ENCODE measurements around the gene UGCG.

Gene UGCG

GRCh38 chr9:111920531-111920930 is 23.9 kb downstream of the UGCG start:
- no peak for ATAC-seq
- TF ChIP-seq ARNTL (CRISPR knock-in tag; IDR thresholded peaks at IDR 0.05; ENCODE audit: borderline replicate concordance, low read depth): no peak
- no peak for TF ChIP-seq RARB (CRISPR knock-in tag; IDR thresholded peaks at IDR 0.05)
- TF ChIP-seq, protein P1, sequence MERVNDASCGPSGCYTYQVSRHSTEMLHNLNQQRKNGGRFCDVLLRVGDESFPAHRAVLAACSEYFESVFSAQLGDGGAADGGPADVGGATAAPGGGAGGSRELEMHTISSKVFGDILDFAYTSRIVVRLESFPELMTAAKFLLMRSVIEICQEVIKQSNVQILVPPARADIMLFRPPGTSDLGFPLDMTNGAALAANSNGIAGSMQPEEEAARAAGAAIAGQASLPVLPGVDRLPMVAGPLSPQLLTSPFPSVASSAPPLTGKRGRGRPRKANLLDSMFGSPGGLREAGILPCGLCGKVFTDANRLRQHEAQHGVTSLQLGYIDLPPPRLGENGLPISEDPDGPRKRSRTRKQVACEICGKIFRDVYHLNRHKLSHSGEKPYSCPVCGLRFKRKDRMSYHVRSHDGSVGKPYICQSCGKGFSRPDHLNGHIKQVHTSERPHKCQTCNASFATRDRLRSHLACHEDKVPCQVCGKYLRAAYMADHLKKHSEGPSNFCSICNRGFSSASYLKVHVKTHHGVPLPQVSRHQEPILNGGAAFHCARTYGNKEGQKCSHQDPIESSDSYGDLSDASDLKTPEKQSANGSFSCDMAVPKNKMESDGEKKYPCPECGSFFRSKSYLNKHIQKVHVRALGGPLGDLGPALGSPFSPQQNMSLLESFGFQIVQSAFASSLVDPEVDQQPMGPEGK (CRISPR knock-in tag; IDR thresholded peaks at IDR 0.05; ENCODE audit: borderline replicate concordance): no peak
- no peak for TF ChIP-seq CSDC2 (CRISPR knock-in tag; IDR thresholded peaks at IDR 0.05)
- no peak for TF ChIP-seq BACH2 (CRISPR knock-in tag; IDR thresholded peaks at IDR 0.05; ENCODE audit: borderline replicate concordance)
- TF ChIP-seq ZNF8 (CRISPR knock-in tag; IDR thresholded peaks at IDR 0.05): no peak
- no peak for TF ChIP-seq ZC3H10 (CRISPR knock-in tag; IDR thresholded peaks at IDR 0.05)
- TF ChIP-seq ZNF565 (CRISPR knock-in tag; conservative IDR thresholded peaks at IDR 0.05; ENCODE audit: low read depth): no peak
- TF ChIP-seq CREB5 (CRISPR knock-in tag; IDR thresholded peaks at IDR 0.05; ENCODE audit: low read depth): no peak
- no peak for TF ChIP-seq OSR1 (CRISPR knock-in tag; IDR thresholded peaks at IDR 0.05)
- no peak for TF ChIP-seq SNAI2 (CRISPR knock-in tag; IDR thresholded peaks at IDR 0.05)
- TF ChIP-seq GLIS3 (CRISPR knock-in tag; IDR thresholded peaks at IDR 0.05): no peak
- no peak for TF ChIP-seq TCF4 (CRISPR knock-in tag; IDR thresholded peaks at IDR 0.05; ENCODE audit: borderline replicate concordance)
- TF ChIP-seq ISL1 (CRISPR knock-in tag; IDR thresholded peaks at IDR 0.05): no peak
- no peak for TF ChIP-seq ZNF70 (CRISPR knock-in tag; IDR thresholded peaks at IDR 0.05)
- no peak for TF ChIP-seq ZFP3 (CRISPR knock-in tag; IDR thresholded peaks at IDR 0.05)
- no peak for TF ChIP-seq ESRRG (CRISPR knock-in tag; IDR thresholded peaks at IDR 0.05)
- no peak for TF ChIP-seq ZFP30 (CRISPR knock-in tag; IDR thresholded peaks at IDR 0.05)

- ATAC-seq: no peak
- no peak for TF ChIP-seq ZC3H10 (CRISPR knock-in tag; IDR thresholded peaks at IDR 0.05)
- TF ChIP-seq OSR1 (CRISPR knock-in tag; IDR thresholded peaks at IDR 0.05): no peak
- no peak for TF ChIP-seq ISL1 (CRISPR knock-in tag; IDR thresholded peaks at IDR 0.05)
- no peak for TF ChIP-seq GLIS3 (CRISPR knock-in tag; IDR thresholded peaks at IDR 0.05)
- no peak for TF ChIP-seq ESRRG (CRISPR knock-in tag; IDR thresholded peaks at IDR 0.05)
- TF ChIP-seq ZNF8 (CRISPR knock-in tag; IDR thresholded peaks at IDR 0.05): no peak
- TF ChIP-seq ZNF70 (CRISPR knock-in tag; IDR thresholded peaks at IDR 0.05): no peak
- no peak for TF ChIP-seq CSDC2 (CRISPR knock-in tag; IDR thresholded peaks at IDR 0.05)
- TF ChIP-seq TCF4 (CRISPR knock-in tag; IDR thresholded peaks at IDR 0.05; ENCODE audit: borderline replicate concordance): no peak
- TF ChIP-seq ZFP3 (CRISPR knock-in tag; IDR thresholded peaks at IDR 0.05): no peak
- TF ChIP-seq, protein P1 (CRISPR knock-in tag; IDR thresholded peaks at IDR 0.05; ENCODE audit: borderline replicate concordance): no peak
- TF ChIP-seq SNAI2 (CRISPR knock-in tag; IDR thresholded peaks at IDR 0.05): no peak
These were observed 25.9 kb downstream of the UGCG start for GRCh38 chr9:111922324-111923013.

GRCh38 chr9:111924281-111924680 is 27.7 kb downstream of the UGCG start:
- TF ChIP-seq ZFP30 (CRISPR knock-in tag; IDR thresholded peaks at IDR 0.05) (no peak), ISL1 (CRISPR knock-in tag; IDR thresholded peaks at IDR 0.05) (no peak), PPARA (CRISPR knock-in tag; IDR thresholded peaks at IDR 0.05; ENCODE audit: borderline replicate concordance) (no peak), GLIS3 (CRISPR knock-in tag; IDR thresholded peaks at IDR 0.05) (no peak), ZNF565 (CRISPR knock-in tag; conservative IDR thresholded peaks at IDR 0.05; ENCODE audit: low read depth) (no peak), ZNF8 (CRISPR knock-in tag; IDR thresholded peaks at IDR 0.05) (no peak), ZFP3 (CRISPR knock-in tag; IDR thresholded peaks at IDR 0.05) (no peak), TCF4 (CRISPR knock-in tag; IDR thresholded peaks at IDR 0.05; ENCODE audit: borderline replicate concordance) (no peak), ZC3H10 (CRISPR knock-in tag; IDR thresholded peaks at IDR 0.05) (no peak), CSRNP3 (CRISPR knock-in tag; IDR thresholded peaks at IDR 0.05) (no peak), ESRRG (CRISPR knock-in tag; IDR thresholded peaks at IDR 0.05) (no peak), OSR1 (CRISPR knock-in tag; IDR thresholded peaks at IDR 0.05) (no peak), BACH2 (CRISPR knock-in tag; IDR thresholded peaks at IDR 0.05; ENCODE audit: borderline replicate concordance) (no peak), RARB (CRISPR knock-in tag; IDR thresholded peaks at IDR 0.05) (no peak), TOX (CRISPR knock-in tag; IDR thresholded peaks at IDR 0.05; ENCODE audit: borderline replicate concordance) (no peak), CSDC2 (CRISPR knock-in tag; IDR thresholded peaks at IDR 0.05) (no peak)
- TF ChIP-seq, protein P2, sequence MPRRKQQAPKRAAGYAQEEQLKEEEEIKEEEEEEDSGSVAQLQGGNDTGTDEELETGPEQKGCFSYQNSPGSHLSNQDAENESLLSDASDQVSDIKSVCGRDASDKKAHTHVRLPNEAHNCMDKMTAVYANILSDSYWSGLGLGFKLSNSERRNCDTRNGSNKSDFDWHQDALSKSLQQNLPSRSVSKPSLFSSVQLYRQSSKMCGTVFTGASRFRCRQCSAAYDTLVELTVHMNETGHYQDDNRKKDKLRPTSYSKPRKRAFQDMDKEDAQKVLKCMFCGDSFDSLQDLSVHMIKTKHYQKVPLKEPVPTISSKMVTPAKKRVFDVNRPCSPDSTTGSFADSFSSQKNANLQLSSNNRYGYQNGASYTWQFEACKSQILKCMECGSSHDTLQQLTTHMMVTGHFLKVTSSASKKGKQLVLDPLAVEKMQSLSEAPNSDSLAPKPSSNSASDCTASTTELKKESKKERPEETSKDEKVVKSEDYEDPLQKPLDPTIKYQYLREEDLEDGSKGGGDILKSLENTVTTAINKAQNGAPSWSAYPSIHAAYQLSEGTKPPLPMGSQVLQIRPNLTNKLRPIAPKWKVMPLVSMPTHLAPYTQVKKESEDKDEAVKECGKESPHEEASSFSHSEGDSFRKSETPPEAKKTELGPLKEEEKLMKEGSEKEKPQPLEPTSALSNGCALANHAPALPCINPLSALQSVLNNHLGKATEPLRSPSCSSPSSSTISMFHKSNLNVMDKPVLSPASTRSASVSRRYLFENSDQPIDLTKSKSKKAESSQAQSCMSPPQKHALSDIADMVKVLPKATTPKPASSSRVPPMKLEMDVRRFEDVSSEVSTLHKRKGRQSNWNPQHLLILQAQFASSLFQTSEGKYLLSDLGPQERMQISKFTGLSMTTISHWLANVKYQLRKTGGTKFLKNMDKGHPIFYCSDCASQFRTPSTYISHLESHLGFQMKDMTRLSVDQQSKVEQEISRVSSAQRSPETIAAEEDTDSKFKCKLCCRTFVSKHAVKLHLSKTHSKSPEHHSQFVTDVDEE (CRISPR knock-in tag; IDR thresholded peaks at IDR 0.05): no peak
- no peak for ATAC-seq
